Activated CD4-positive, alpha-beta T cell treated with anti-CD3 and anti-CD28 coated beads, Interleukin-2, amount 50 U/mL, for 4 hours (primary cell): Measurements from ENCODE around the gene HTT.
"Not testable (repeated sequence)": the region's sequence is repeated elsewhere in the genome, so short reads cannot be mapped to it uniquely, and the experiment has no call there.

Experiments used
- DNase-seq, 2 experiments: peaks; one replicate each; pipeline ENCODE4 v3.0.0-alpha.2; 2020

HTT gene

DNA sequence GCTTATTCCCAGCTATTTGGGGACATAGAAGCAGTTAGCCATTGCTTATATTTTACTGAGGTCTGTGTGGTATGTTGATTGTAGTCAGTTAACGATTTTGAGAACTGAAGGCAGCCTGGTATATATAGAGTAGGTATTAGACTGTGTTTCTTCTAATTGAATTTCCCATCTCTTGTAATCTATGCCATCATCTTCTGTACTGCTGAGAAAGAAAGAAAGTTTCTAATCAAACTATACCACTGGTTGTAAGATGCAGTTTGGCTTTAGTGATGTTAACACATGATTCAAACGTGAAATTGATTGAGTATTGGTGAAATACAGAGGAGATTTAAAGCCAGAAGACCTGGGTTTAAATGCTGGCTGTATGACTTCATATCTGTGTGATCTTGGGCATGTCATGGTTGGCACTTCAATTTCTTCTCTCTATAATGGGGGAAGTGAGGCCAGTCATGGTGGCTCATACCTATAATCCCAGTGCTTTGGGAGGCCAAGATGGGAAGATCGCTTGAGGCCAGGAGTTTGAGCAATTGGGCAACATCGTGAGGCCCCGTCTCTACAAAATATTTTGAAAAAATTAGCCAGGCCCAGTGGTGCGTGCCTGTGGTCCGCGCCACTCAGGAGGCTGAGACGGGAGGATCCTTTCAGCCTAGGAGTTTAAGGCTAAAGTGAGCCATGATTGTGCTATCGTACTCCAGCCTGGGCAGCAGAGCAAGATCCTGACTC, 11.6 kb downstream of the HTT start:
- DNase-seq, result no peak

DNA sequence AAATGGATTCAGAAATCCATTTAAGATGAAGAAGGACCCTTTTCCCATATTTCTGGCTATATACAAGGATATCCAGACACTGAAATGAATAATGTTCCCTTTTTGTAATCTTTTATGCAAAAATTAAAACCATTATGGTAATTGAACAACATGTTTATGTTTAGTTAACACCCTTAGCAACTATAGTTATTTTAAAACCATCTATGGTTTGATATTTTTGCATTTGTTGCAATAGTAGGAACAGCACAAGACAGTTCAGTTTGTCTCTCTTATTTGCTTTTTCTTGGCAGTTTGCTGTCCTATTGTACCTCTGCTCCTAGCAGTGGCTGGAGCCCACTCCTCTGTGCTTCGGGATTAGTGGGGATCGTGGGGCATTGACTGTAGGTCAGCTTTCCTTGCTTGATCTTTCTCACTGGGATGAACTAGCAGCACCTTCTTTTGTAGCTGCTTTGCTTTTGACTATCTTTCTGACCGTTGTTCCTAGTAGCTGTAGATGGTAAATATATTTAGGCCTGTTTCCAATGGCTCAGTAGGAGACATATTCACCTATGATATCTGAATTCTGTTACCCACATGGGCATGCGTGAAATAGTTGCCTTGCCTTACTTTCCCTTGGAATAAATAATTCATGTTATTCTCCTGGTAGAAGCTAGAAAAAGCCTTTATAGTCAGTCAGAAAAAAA, 12.8 kb downstream of the HTT start:
- no peak for DNase-seq

DNA sequence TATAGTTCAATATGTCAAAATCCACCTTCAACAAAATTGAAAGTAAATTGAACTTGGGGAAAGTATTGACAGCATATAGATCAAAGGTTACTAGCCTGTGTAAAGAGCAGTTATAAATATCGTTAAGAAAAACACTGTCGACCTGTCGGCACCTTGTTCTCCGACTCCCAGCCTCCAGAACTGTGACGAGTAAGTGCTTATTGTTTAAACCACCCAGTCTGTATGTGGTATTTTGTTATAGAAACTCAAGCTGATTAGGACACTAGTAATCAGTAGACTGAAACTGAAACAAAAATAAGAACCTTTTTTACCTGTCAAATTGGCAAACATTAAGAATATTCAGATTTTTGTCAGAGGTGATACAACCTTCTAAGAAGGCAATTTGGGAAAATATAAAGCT, 17.0 kb downstream of the HTT start:
- no peak for DNase-seq

DNA sequence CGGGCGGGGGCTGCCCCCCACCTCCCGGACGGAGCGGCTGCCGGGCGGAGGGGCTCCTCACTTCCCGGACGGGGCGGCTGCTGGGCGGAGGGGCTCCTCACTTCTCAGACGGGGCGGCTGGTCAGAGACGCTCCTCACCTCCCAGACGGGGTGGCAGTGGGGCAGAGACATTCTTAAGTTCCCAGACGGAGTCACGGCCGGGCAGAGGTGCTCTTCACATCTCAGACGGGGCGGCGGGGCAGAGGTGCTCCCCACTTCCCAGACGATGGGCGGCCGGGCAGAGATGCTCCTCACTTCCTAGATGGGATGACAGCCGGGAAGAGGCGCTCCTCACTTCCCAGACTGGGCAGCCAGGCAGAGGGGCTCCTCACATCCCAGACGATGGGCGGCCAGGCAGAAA, 20.2 kb downstream of the HTT start:
- not testable (repeated sequence) for DNase-seq

GRCh38 chr4:3096202-3096601, 21.7 kb downstream of the HTT start:
- DNase-seq, result no peak

GRCh38 chr4:3098346-3098745, 23.9 kb downstream of the HTT start:
- DNase-seq, result no peak

GRCh38 chr4:3106339-3107186, 32.1 kb downstream of the HTT start:
- peak; percentile 86 to 88 for DNase-seq

DNA sequence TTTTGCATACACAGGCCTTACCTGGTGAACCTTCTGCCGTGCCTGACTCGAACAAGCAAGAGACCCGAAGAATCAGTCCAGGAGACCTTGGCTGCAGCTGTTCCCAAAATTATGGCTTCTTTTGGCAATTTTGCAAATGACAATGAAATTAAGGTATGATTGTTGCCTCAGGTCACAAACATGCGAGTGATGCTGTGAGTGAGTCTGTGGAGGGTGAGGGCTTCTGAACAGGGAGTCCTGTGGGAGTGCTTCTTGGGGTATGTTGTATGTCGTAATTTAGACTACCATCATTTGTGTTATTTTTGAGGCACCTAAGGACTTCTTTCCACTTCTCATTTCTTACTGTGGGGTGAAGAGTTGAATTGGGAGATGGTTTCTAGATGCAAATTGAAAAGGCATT, 32.8 kb downstream of the HTT start:
- DNase-seq, result no peak

DNA sequence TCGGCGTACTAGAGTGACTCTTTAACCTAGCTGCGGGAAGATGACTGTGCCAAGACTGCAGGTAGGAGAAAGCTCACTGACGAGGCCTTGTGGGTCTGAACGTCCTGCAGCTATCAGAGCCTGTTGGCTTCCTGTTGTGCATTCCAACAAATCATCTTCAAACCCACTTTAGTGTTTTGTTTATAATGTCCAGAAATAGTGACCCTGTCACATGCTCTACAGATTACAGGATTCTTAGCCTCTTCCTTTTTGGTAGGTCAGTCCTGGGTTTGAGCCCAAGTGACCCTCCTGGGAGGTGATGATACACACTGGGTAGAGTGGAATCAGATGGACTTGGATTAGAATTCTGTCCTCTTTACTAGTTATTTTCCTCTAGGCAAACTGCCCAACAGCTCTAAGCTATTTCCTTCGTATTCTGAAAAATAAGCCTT, 33.2 kb downstream of the HTT start:
- DNase-seq, result no peak

DNA sequence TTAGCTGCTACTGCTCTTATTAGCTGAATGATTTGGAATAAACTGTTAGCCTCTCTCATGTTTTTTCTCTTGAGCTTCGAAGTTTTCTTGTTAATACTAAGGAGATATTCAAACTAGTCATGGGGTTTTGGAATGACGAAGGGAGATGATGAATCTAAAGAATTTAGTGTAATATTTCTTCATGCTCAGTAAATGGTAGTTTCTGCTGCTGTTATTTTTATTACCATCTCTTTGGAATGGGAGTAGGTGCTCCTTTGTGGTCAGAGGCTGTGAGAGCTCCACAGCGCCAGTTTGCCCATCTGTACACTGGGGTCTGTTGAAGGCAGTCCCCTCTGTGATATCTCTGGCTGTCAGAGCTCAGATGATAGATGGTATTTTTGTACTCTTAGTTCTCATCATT, 33.7 kb downstream of the HTT start:
- no peak for DNase-seq

DNA sequence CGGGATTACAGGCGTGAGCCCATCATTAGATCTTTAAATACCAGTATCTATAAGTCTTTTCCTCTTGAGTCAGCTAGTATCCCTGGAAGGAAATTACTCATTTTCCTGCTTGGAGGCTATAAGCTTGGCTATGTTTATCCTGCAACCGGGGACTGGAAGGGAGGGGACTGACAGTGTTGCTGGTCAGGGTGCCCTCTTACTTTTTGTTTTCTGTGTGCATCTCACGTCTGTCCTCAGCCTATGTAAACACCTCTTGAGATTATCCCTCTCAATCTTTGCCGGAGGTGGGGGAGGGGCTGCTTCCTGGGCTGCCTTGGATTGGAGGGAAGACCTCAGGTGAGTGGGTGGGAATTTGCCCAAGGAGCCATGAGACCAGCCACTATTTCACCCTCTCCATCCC, 37.0 kb downstream of the HTT start:
- DNase-seq, result no peak

- DNase-seq, result no peak
These were observed 37.7 kb downstream of the HTT start for GRCh38 chr4:3112201-3112600.

DNA sequence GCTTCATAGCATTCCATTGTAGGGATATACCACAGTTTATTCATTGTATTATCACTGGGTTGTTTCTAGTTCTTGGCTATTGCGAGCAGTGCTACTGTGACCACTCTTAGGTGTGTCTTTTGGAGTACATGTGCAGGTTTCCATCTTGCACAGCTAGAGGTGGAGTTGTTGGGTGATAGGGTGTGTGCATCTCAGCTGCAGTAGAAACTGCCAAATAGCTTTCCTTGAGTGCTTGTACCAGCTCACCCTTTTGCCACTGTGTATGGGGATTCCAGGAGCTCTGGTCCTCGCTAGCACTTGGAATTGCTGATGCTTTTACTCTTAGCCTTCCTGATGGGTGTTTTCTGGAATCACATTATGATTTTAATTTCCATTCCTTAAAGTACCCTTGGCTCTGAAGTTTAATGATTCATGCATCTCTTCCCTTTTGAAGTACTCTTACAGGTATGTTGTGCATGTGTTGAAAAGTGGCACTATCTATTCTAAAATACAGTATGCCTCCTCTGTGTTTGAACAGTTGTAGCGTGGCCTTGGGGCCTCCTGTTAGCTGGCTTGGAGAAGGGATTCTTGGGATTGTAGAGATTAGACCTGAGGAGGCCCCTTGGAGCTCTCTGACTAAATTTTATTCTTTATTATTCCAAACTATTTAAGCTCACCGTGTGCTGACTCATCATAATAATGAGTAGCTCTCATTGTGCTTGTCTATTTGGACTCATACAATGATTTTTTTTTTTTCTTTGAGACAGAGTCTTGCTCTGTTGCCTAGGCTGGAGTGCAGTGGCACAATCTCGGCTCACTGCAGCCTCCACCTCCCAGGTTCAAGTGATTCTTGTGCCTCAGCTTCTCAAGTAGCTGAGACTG, 38.4 kb downstream of the HTT start:
- no peak for DNase-seq

DNA sequence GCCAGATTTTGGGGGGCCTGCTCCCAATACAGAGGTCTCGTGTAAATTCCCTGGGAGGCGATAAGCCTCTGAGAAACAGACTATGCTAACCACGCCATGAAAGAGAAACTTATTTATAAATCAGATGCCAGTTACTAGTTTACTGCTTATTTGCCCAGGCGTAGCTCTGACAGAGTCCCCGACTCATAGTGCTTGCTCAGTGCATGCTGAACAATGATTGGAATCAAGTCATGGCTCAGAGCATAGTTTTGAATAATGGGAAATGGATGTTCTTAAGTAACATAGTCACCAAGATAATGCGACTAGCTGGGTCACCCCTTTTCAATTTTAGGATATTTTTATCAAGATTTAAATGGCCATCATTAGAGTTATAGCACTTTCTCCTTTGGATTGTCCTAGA, 39.9 kb downstream of the HTT start:
- no peak for DNase-seq

DNA sequence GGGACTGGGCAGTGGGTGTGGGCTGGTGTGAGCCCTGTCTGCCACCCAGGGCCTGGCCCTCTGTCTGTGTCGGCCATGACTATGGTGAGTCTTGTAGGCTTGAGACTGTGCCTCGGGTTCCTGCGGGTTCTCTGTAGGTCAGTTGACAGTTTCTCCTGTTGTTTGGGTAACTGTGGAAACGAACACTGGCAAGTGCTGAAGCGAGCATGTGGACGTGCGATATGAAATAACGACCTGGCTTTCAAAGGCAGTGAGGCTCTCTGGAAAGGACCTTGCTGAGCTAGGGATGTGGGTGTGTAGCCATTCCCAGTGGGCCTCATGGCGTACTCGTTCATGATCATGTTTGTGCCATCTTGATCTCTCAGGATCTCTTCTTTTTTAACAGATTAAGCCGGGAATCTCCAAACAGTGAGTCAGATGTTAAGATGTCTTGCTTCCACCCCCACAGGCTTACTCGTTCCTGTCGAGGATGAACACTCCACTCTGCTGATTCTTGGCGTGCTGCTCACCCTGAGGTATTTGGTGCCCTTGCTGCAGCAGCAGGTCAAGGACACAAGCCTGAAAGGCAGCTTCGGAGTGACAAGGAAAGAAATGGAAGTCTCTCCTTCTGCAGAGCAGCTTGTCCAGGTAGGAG, 41.3 kb downstream of the HTT start:
- no peak for DNase-seq

GRCh38 chr4:3116955-3117354, 42.5 kb downstream of the HTT start:
- no peak for DNase-seq

GRCh38 chr4:3118312-3118711, 43.8 kb downstream of the HTT start:
- DNase-seq, result no peak

- DNase-seq, result no peak
These were observed 45.0 kb downstream of the HTT start for GRCh38 chr4:3119464-3119863.

- DNase-seq, result no peak
These were observed 46.6 kb downstream of the HTT start for GRCh38 chr4:3121110-3121509.

DNA sequence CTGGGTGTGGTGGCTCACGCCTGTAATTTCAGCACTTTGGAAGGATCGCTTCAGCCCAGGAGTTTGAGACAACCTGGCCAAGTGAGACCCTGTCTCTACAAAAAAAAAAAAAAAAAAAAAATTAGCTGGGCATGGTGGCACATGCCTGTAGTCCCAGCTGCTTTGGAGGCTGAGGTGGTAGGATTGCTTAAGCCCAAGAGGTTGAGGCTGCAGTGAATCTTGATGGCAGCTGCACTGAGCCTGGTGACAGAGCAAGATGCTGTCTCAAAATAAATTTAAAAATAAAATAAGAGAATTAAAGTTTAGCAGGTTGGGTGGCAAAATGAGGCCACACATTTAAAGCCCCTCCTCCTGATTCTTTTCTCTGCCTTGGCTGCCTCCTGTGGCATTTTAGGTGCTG, 47.1 kb downstream of the HTT start:
- DNase-seq, result no peak

GRCh38 chr4:3122081-3122563, 47.6 kb downstream of the HTT start:
- no peak for DNase-seq

- DNase-seq, result no peak
These were observed 48.7 kb downstream of the HTT start for GRCh38 chr4:3123181-3123671.
